ENCODE data around the gene IFRD2.
A peak's percentile ranks its signal among the peaks of the same experiment; 100 is the strongest.

IFRD2 gene, protein sequence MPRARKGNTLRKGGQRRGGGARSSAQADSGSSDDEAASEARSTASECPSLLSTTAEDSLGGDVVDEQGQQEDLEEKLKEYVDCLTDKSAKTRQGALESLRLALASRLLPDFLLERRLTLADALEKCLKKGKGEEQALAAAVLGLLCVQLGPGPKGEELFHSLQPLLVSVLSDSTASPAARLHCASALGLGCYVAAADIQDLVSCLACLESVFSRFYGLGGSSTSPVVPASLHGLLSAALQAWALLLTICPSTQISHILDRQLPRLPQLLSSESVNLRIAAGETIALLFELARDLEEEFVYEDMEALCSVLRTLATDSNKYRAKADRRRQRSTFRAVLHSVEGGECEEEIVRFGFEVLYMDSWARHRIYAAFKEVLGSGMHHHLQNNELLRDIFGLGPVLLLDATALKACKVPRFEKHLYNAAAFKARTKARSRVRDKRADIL

DNA sequence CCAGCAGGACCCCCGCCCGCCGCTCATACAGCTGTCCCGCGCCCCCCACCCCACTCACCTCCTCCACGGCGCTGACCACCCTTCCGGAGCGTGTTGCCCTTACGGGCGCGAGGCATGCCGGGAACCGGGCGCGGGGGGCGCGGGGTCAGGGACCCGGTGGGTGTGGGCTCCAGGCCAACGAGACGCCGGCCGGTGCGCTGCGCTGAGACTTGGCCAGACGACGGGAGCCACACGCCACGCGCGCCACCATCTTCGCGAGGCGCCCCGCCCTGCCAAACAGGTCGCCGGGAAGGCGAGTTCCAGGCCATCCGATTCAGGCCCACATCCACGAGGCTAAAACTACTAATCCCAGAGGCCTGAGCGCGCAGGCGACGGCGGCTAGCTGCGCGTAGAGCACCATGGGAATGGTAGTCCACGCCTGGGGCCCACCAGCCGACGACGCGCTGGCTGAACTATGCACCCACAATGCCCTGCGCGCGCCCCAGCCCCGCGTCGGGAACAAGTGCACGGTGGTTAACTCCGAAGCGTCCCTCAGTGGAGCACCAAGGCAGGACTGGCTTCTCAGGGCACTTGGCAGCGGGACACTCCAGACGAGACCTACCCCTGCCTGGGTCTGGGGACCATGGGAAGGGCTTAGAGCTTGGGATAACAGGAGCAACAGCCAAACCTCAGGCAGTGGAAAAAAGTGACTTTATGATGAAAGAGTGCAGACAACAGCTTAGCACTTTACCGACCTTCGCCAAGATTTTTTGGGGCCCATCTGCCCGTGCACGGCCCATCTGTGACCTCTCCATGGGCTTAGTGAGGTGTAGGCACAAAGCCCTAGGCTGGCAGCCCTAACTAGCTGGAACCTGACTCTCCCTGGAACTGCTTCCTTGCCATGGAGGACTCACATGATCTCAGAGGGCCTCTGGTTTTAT lies at the start of gene IFRD2:
TSS of gene IFRD2 (minus strand) at position 271 of the 920 bp plus-strand sequence. CDS start at position 116, 155 bp downstream.
- DNase-seq (ENCODE audit: low read depth), result peak; percentile 98

DNA sequence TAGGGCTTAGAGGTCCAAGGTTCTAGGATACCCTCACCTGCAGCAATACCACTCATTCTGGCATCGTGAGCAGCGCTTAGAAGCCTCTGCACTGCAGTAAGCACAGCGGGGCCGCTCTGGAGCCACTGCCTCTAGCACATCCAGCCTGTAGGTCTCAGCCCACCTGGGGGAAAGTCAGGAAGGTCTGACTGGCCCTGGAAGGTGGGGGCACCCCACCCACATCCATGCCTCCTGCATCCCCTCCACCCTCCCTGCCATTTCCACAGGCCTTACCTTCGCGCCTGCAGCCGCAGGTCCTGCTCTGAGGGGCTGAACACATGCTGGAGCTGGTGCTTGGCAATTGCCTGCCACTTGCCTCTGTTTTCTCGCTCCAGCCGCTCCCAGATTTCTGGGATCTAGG lies 49.3 kb upstream of the IFRD2 start:
- no peak for DNase-seq (ENCODE audit: low read depth)

DNA sequence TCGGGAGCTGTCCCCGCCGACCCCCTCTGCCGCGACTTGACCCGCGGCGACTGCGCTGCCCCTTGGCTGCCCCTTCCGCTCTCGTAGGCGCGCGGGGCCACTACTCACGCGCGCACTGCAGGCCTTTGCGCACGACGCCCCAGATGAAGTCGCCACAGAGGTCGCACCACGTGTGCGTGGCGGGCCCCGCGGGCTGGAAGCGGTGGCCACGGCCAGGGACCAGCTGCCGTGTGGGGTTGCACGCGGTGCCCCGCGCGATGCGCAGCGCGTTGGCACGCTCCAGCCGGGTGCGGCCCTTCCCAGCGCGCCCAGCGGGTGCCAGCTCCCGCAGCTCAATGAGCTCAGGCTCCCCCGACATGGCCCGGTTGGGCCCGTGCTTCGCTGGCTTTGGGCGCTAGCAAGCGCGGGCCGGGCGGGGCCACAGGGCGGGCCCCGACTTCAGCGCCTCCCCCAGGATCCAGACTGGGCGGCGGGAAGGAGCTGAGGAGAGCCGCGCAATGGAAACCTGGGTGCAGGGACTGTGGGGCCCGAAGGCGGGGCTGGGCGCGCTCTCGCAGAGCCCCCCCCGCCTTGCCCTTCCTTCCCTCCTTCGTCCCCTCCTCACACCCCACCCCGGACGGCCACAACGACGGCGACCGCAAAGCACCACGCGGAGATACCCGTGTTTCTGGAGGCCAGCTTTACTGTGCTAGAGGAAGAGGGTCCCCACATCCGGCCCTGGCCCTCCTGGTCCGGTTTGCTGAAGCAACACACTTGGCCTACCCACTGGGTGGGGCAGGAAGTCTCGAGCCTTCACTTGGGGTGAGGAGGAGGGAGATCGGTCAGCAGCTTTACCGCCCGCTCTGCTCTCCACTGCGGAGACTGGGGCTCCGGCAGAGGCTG lies 48.5 kb upstream of the IFRD2 start, which contains the start of gene RASSF1:
TSS of gene RASSF1 (minus strand) at position 389 of the 882 bp plus-strand sequence. CDS start at position 358, 31 bp downstream.
- peak; percentile 60 for DNase-seq (ENCODE audit: low read depth)

DNA sequence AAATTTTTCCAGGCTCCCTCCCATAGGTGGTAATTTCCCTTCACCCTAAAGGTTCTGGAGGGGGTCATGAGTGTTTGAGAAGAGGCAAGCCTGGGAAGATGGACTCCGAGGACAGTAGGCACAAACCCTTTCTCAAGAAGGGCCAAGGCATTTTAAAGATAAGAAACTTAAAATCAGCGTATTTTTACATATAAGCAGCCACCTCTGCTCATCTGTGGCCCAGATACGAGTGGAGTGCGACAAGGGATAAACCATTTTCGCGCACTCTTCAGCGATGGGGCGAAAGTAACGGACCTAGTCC lies 47.9 kb upstream of the IFRD2 start:
- no peak for DNase-seq (ENCODE audit: low read depth)

DNA sequence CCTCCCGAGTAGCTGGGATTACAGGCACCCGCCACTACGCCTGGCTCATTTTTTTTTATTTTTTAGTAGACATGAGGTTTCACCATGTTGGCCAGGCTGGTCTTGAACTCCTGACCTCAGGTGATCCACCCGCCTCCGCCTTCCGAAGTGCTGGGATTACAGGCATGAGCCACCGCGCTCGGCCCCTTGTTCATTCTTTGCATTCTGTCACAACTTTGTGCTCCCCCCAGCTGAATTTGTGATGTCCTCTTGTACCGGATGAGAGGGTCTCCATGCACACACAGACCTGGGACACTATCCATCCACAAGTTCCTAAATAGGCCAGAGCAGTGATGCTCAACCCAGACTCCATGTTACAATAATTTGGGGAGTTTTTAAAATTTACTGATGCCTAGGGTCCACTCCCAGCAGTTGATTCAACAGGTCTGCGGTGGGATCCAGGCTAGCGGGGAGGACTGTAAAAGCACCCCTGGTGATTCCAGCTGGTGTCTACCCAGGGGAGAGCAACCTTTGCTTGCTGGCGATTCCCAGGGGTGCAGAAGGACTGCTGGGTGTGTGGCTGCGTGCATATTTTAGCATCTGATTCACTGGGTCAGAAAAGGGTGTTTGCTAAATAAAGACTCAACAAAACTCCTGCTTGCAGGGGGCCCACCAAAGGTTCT lies 47.4 kb upstream of the IFRD2 start:
- DNase-seq (ENCODE audit: low read depth), result peak; percentile 62

DNA sequence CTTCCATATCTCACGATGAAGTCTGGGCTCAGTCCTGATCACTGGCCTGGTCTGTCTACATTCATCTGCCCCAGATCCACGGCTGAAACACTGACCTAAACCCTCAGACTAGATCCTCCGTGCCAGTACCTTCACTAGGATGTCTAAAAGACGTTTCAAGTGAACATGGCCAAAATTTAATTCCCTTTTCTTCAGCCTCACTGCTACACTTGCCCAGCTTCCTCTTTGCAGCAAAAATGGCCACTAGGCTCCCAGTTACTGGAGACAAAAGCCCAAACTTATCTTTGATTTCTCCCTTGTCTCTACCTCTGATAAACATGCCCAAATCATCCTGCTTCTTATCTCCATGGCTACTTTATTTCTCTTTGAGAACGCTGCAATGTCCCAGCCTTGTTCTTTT lies 46.7 kb upstream of the IFRD2 start:
- no peak for DNase-seq (ENCODE audit: low read depth)

DNA sequence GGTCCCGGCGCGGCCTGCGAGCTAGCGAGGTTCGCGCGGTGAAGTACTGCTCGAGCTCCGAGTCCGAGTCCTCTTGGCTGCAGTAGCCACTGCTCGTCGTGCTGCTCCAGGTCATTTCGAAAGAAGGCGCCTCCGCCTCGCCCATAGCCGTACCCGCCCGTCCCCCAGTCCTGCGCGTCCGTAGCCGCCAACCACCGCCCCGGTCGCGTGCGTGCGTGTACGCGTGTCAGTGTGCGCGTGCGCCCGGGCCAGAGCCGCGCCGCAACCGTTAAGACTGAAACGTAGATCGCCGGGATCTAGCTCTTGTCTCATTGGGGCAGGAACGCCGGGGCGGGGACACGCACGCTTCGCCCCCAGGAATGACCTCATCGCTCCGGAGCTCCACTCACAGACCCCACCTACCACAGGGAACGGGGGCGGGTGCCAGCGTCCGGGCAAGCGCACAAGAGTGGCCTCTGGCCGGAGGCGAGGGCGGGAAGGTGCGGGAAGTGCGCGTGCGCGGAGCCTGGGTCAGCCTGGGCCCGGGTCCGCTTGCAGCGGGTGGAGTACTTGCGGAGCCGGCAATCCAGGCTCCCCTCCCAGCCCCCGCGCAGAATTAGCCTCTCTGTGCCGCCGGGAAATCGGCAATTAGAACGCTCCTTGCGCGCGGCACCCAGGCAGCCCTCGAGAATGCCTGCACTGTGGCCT lies 45.1 kb upstream of the IFRD2 start:
- peak; percentile 100 for DNase-seq (ENCODE audit: low read depth)

DNA sequence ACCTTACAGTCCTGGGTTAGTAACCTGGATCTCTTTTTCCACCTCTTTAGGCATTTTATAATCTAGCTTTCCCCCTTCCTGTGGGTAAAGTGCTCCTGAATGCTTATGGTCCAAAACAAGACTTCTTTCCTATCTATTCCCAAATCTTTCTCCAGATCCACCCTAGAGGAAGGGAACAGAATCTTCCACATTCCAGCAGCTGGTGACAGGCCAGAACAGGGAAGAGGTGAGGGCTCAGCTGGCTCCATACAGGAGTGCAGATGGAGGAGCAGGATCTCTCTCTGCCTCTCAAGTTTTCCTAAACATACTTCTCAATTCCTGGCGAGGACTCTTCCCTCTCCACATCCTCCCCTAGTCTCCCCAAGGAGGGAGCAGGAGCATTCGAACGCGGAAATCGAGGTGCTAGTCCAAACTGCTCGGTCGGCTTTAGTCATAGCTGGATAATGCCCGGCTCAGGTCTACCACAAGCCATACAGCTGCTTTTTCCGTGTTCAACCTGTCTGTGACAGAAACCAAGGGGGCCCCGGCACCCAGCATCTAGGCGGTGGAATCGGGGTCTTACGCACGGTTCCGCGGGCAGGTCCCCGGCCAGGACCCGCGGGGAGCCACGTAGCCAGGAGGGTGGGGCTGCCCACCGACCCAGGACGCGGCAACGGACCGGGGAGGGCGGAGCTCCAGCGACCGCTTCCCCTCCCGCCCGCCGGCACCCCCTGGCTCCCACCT lies 44.4 kb upstream of the IFRD2 start:
- DNase-seq (ENCODE audit: low read depth), result peak; percentile 47

DNA sequence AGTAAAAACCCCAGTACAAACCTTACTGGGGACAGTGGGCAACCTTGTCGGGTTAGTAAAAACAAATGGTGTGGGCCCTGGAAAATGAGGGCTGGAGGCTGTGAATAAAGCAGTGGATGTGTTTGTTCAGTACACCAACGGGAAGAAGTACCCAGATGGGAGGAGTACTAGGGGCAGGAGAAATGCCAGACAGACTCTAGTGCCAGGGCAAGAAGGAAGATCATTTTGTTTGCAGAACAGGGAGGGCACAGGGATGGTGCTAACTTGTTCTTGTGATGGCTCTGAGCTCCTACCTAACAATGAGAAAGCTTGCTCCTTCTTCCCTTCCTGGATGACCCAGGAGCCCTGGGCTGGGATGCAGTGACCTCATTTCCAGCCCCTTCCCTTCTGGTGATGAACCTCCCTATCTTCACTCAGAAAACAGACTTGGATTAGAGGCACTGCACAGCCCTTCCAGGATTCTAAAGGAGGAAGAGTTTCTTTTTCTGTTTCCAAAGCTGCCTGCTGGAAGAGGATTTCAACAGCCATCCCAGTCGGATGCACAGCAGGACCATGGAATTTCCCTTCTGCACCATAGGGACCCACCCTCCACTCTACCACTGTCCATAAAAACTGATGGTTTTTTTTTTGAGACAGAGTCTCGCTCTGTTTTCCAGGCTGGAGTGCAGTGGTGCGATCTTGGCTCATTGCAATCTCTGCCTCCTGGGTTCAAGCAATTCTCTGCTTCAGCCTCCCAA lies 42.3 kb upstream of the IFRD2 start:
- no peak for DNase-seq (ENCODE audit: low read depth)

DNA sequence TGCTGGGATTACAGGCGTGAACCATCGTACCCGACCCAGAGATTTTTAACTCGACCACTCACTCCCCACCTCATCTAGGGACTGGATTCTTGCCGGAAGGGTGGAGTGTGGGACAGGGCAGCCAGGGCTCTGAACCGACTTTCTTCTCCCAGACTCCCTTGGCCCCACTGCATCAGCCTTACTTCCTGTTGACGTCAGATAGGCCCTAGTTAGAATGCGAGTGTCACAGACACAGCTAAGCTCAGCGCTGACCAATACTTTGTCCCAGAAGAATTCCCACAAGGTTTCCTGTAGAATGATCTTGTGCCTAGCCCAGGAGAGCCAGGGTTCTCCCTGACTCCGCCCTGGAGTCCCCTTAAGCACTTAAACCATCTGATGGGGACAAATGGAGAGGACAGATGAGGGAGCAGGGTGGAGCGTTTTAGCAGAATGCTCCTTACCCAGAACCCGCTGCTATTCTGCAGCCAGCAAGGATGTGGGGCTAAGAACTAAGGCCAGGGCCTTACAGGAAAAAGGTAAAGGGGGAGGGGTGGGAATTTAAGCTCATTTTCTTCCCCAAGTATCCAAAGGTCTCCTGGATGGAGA lies 41.6 kb upstream of the IFRD2 start:
- DNase-seq (ENCODE audit: low read depth), result peak; percentile 87

DNA sequence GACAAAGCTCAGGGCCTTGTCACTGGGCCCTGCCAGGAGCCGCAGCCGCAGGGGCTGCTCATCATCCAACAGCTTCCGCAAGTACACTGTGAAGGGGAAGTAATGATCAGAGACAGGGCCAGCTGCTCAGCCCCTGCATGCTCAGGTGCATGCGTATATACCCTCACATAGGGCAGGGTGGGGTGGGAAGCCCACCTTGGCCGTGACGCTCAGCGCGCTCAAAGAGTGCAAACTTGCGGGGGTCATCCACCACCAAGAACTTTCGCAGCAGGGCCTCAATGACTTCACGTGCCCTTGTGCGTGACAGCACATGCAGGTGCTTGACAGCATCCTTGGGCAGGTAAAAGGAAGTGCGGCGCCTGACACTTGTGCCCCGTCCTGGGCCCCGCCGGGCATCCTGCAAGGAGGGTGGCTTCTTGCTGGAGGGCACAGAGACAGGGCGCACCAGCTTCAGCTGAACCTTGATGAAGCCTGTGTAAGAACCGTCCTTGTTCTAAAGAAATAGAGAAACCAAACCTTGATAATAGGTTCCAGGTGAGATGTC lies 39.2 kb upstream of the IFRD2 start:
- DNase-seq (ENCODE audit: low read depth), result no peak

DNA sequence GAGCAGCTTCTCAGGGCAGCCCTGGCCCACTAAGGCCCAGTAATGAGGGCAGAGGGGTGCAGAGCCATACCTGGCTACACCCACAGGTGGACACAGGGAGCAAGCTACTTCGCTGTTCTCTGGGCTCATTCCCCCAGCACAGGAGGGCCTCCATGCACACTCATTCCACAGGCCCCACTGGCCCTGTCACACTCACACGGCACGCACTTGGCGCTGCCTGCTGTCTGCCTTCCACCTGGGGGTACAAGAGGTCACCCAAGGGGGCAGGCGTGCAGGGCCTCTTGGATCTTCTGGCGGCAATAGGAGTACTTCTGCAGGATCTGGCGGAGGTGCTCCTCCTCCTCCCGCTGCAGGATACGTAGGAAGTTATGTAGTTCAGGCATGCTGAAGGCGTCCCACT lies 38.1 kb upstream of the IFRD2 start:
- DNase-seq (ENCODE audit: low read depth), result no peak

DNA sequence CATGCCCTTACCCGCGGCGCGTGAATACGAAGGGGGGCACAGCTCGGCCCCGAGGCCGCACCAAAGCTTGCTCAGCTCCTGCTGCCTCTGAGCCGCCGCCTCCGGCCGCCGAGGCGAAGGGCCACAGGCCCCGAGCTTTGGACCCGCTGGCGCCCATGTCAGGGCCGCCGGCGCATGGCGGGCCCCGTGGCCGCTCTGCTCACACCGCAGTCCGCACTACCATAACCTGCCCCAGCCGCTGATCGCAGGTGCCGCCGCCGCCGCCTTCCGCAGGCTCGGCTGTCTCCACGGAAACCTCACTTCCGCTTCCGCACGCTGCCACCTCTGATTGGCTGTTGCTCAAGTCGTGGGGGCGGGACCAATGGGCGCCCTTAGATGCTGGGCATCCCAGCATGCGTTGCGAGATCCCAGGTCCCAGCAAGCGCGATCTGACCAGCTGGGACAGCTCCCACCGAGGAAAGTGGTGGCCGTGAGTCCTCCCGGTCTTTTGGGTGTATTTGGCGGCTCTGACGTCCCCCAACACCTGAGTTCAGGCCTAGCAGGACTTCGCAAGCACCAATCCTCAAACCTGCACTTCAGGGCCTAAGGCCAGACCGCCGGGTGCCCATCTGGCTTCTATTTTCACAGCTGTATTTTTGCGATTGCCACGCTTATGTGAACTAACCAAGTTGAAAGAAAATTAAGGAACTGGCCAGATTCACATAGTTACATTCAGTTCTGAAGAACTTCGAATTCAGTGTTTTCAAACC lies 35.9 kb upstream of the IFRD2 start, which contains the start of gene TUSC2:
TSS of gene TUSC2 (minus strand) at position 281 of the 749 bp plus-strand sequence. CDS start at position 157, 124 bp downstream.
- DNase-seq (ENCODE audit: low read depth), result peak; percentile 97

DNA sequence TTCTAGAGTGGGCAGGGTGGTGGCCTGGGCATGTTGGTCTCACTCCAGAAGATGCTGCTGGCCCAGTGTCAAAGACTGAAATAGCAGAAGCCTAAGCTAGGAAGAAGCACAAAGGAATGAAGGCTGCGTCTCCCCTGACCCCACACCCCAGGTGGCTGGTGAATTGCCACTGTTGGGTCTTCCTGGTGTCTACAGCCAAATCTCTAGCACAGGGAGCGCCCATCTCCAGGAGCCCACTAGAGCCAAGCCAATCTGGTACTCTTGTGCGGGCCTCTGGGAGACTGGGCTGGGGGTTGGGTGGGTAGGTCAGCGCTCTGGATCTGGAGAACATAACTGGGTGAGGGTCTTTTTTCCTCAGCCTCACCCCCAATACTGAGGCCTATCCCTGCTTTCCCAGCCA lies 34.9 kb upstream of the IFRD2 start:
- DNase-seq (ENCODE audit: low read depth), result no peak

DNA sequence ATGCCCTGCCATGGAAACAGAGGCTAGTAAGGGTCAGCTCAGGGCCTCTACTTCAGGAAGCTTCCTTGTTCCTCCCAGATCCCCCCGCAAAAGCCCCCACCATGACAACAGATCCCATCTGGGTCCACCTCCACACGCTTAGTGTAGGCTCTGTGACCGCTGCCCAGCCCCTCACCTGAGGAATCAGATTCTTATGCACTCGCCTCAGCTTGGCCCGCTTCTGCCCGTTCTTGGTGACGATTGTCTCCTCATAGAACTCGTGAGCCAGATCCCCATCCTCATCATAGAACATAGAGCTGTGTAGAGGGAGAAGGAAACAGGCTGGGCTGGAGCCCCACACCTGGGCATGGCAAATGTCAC lies 33.9 kb upstream of the IFRD2 start:
- DNase-seq (ENCODE audit: low read depth), result no peak

DNA sequence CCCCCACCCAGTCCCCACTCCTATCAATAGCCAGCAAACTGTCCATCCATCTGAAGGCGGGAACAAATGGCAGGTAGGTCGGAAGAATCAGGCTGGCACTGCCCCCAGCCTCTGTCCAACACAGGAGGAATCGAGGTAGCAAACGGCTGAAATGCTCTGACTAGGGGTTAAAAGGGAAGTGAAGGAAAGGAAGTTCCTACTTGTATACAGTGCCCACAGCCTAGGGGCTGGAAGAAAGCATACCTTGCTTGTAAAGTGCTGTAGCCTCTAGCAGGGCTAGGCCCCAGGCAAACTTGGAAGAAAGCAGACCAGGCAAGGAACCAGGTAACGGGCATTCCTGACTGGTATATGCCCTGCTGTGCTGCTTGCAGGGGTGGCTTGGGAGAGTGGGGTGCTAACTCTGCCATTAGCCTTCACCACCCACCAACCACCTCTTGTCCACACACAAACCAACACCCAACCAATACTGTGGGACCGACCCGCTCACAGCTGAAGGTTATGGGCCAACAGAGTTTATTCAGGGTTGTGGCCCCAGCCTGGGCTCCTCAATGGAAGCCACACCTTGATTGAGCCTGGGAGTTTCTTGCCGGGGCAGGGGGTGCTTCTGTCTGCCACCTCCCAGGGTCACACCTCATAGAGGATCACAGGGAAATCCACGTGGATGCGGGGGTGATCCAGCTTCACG lies 33.4 kb upstream of the IFRD2 start:
- DNase-seq (ENCODE audit: low read depth), result no peak

DNA sequence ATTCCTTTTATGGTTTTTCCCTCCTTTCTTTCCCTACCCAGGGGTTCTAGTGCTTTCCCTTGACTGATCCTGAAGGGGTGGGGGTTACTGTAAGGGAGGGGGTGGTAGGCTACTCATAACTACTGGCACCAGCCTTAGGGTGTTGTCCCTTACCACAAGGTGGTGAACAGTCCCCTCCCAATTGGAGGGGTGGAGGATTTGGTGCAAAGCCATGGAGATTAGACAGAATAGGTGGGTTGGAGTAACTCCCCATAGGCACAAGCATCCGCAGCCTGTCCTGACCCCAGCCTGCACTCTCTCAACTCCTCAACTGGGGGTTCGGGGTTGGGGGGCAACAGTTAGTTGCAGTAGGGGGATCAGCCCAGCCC lies 32.9 kb upstream of the IFRD2 start:
- DNase-seq (ENCODE audit: low read depth), result no peak
